ENCODE results near the gene REEP2.
A peak's percentile ranks its signal among the peaks of the same experiment; 100 is the strongest.

The REEP2 gene

GRCh38 chr5:138490648-138491283 lies 51.9 kb downstream of the REEP2 start:
- no peak overlapping the region for H3K4me3 ChIP-seq (ENCODE audit: low read depth, low read length)

GRCh38 chr5:138491284-138491648 lies 52.4 kb downstream of the REEP2 start:
- no peak overlapping the region for H3K4me3 ChIP-seq (ENCODE audit: low read depth, low read length)
- no peak for DNase-seq (ENCODE audit: low read depth)
- TF ChIP-seq CTCF (IDR thresholded peaks at IDR 0.05; ENCODE audit: insufficient read depth, low read depth, low read length, missing control alignments), result no peak

More at GRCh38 chr5:138490648-138491283, 51.9 kb downstream of the REEP2 start:
- TF ChIP-seq CTCF (IDR thresholded peaks at IDR 0.05; ENCODE audit: insufficient read depth, low read depth, low read length, missing control alignments), result no peak
- no peak for DNase-seq (ENCODE audit: low read depth)

- no peak for TF ChIP-seq CTCF (IDR thresholded peaks at IDR 0.05; ENCODE audit: insufficient read depth, low read depth, low read length, missing control alignments)
- peak; percentile 89 for DNase-seq (ENCODE audit: low read depth)
- H3K4me3 ChIP-seq (ENCODE audit: low read depth, low read length), result peak overlapping the region; percentile 49
Observed at GRCh38 chr5:138491669-138492559, 53.1 kb downstream of the REEP2 start.

DNA sequence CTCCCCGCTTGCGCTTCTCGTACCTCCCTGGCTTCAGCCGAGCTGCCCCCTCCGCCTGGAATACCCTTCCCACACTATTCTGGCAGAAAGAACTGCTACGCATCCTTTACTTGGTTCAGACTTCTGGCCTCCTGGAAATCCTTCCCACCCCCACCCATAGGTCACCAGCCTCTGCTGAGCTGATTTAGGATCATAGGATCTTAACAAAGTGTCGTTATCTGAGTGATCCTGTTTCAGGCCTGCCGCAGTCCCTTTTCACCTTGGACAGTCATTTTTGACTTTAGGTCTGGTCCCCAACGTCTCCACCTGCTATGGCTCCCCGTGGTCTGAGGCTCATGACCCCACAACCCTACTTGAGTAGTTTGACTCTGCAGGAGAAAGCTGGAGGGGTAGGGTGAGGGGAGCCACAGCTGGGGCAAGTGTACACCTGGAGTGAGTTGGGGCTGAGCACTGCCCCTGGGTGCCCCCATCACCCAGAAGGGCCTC lies 53.7 kb downstream of the REEP2 start:
- DNase-seq (ENCODE audit: low read depth), result no peak
- peak overlapping the region; percentile 41 for H3K4me3 ChIP-seq (ENCODE audit: low read depth, low read length)
- no peak for TF ChIP-seq CTCF (IDR thresholded peaks at IDR 0.05; ENCODE audit: insufficient read depth, low read depth, low read length, missing control alignments)

GRCh38 chr5:138495351-138495750 lies 56.5 kb downstream of the REEP2 start:
- DNase-seq (ENCODE audit: low read depth), result no peak
- H3K4me3 ChIP-seq (ENCODE audit: low read depth, low read length), result no peak overlapping the region
- no peak for TF ChIP-seq CTCF (IDR thresholded peaks at IDR 0.05; ENCODE audit: insufficient read depth, low read depth, low read length, missing control alignments)

Data from GM12865 (cell line).